ENCODE measurements around the gene MIPOL1. TPM values are rescaled to one million over a fixed set of nuclear protein-coding genes. Genes with fewer than 3 reads are reported as not detected.
A peak's percentile ranks its signal among the peaks of the same experiment; 100 is the strongest.

Gene MIPOL1
- total RNA-seq (2014; rRNA removed; shearing (Covaris generic)) (5.8 and 5.9 TPM in 2 replicates), polyA plus RNA-seq (2016; fragmentation: Nextera tagmentation; extraction: Ambion mirVana) (4.8 and 5.7 TPM in 2 replicates)

GRCh38 chr14:37197421-37198272 is at the start of gene MIPOL1:
Gene MIPOL1, plus strand, starts transcription at chr14:37197937. Its CDS starts 49,952 bp downstream, at chr14:37247889.
- Histone ChIP-seq H3K79me2 (ENCODE audit: insufficient read depth) (peaks cover 17% of the 10 kb centered on the region), H3K9ac (peak within 1 kb of the TSS; percentile 91), H3K4me1 (ENCODE audit: insufficient read depth) (peaks cover 27% of the 10 kb centered on the region), H3K4me2 (ENCODE audit: unreplicated experiment) (peak within 1 kb of the TSS; percentile 94), H3K9me2 (ENCODE audit: insufficient read depth) (no peaks in the 10 kb centered on the region), H3K36me3 (ENCODE audit: low read depth) (no peaks in the 10 kb centered on the region), H2AFZ (peak within 1 kb of the TSS; percentile 97), H3K4me3 (peak within 1 kb of the TSS; percentile 83), H3K27me3 (replicated peaks; ENCODE audit: insufficient read depth) (no peaks in the 10 kb centered on the region), H3F3A (ENCODE audit: insufficient read depth) (peaks cover 26% of the 10 kb centered on the region), H3K9me3 (ENCODE audit: low read depth) (no peaks in the 10 kb centered on the region), H4K20me1 (ENCODE audit: insufficient read depth) (no peaks in the 10 kb centered on the region), H3K27ac (peak within 1 kb of the TSS; percentile 93)
- TF ChIP-seq EZH2phosphoT487 (IDR thresholded peaks at IDR 0.05; ENCODE audit: insufficient read depth, low read depth) (no peak), EZH2 (IDR thresholded peaks at IDR 0.05; ENCODE audit: insufficient read depth, poor library complexity, severe bottlenecking) (no peak)
- WGBS, 2 experiments (ENCODE audit: low coverage in 1 of 2, low lambda C conversion rate in 2 of 2, missing lambda C conversion rate in 2 of 2) = 1 to 2% methylated on average over 65 to 68 of the region's 70 CpGs
- in situ Hi-C loops (cut with MboI) = no loop called here
- peak; percentile 95 for DNase-seq

GRCh38 chr14:37150414-37150813 is 47.3 kb upstream of the MIPOL1 start:
- peak; percentile 63 for DNase-seq

GRCh38 chr14:37153005-37153404 is 44.7 kb upstream of the MIPOL1 start:
- Histone ChIP-seq H2AFZ (no peak overlapping the region), H4K20me1 (ENCODE audit: insufficient read depth) (no peaks in the 10 kb centered on the region), H3K4me2 (ENCODE audit: unreplicated experiment) (no peak overlapping the region), H3K79me2 (ENCODE audit: insufficient read depth) (no peaks in the 10 kb centered on the region), H3K9ac (no peak overlapping the region), H3K9me3 (ENCODE audit: low read depth) (no peaks in the 10 kb centered on the region), H3K9me2 (ENCODE audit: insufficient read depth) (no peaks in the 10 kb centered on the region), H3K27ac (no peak overlapping the region), H3K36me3 (ENCODE audit: low read depth) (no peaks in the 10 kb centered on the region), H3F3A (ENCODE audit: insufficient read depth) (no peaks in the 10 kb centered on the region), H3K4me1 (ENCODE audit: insufficient read depth) (no peaks in the 10 kb centered on the region), H3K4me3 (no peak overlapping the region), H3K27me3 (replicated peaks; ENCODE audit: insufficient read depth) (0 out of 2 replicates have a peak, but pooled peaks cover 5% of the 10 kb centered on the region)
- DNase-seq = no peak
- no peak for TF ChIP-seq EZH2 (IDR thresholded peaks at IDR 0.05; ENCODE audit: insufficient read depth, poor library complexity, severe bottlenecking)
- no peak for TF ChIP-seq EZH2phosphoT487 (IDR thresholded peaks at IDR 0.05; ENCODE audit: insufficient read depth, low read depth)
- in situ Hi-C loops (cut with MboI) = no loop called here
- WGBS, 2 experiments (ENCODE audit: low coverage in 1 of 2, low lambda C conversion rate in 2 of 2, missing lambda C conversion rate in 2 of 2) = 0 to 11% methylated on average over 1 of the region's 1 CpG

More at GRCh38 chr14:37150414-37150813, 47.3 kb upstream of the MIPOL1 start:
- Histone ChIP-seq H3K27me3 (replicated peaks; ENCODE audit: insufficient read depth) (0 out of 2 replicates have a peak, but pooled peaks cover 5% of the 10 kb centered on the region), H3K4me3 (no peak overlapping the region), H3K9ac (no peak overlapping the region), H3K4me2 (ENCODE audit: unreplicated experiment) (no peak overlapping the region), H3K27ac (no peak overlapping the region), H3K4me1 (ENCODE audit: insufficient read depth) (no peaks in the 10 kb centered on the region), H4K20me1 (ENCODE audit: insufficient read depth) (no peaks in the 10 kb centered on the region), H3K79me2 (ENCODE audit: insufficient read depth) (no peaks in the 10 kb centered on the region), H2AFZ (no peak overlapping the region), H3K9me2 (ENCODE audit: insufficient read depth) (no peaks in the 10 kb centered on the region), H3K9me3 (ENCODE audit: low read depth) (no peaks in the 10 kb centered on the region), H3K36me3 (ENCODE audit: low read depth) (no peaks in the 10 kb centered on the region), H3F3A (ENCODE audit: insufficient read depth) (no peaks in the 10 kb centered on the region)
- 0 to 4% methylated on average over 3 of the region's 3 CpGs for WGBS, 2 experiments (ENCODE audit: low coverage in 1 of 2, low lambda C conversion rate in 2 of 2, missing lambda C conversion rate in 2 of 2)
- TF ChIP-seq EZH2phosphoT487 (IDR thresholded peaks at IDR 0.05; ENCODE audit: insufficient read depth, low read depth) (no peak), EZH2 (IDR thresholded peaks at IDR 0.05; ENCODE audit: insufficient read depth, poor library complexity, severe bottlenecking) (no peak)
- in situ Hi-C loops (cut with MboI) = no loop called here

- 63 to 68% methylated on average over 4 to 5 of the region's 5 CpGs for WGBS, 2 experiments (ENCODE audit: low coverage in 1 of 2, low lambda C conversion rate in 2 of 2, missing lambda C conversion rate in 2 of 2)
- Histone ChIP-seq H3K36me3 (ENCODE audit: low read depth) (no peaks in the 10 kb centered on the region), H3K4me3 (no peak overlapping the region), H4K20me1 (ENCODE audit: insufficient read depth) (no peaks in the 10 kb centered on the region), H3K9me2 (ENCODE audit: insufficient read depth) (no peaks in the 10 kb centered on the region), H3K4me2 (ENCODE audit: unreplicated experiment) (no peak overlapping the region), H3K79me2 (ENCODE audit: insufficient read depth) (no peaks in the 10 kb centered on the region), H3K27ac (no peak overlapping the region), H2AFZ (no peak overlapping the region), H3K9me3 (ENCODE audit: low read depth) (no peaks in the 10 kb centered on the region), H3F3A (ENCODE audit: insufficient read depth) (no peaks in the 10 kb centered on the region), H3K9ac (no peak overlapping the region), H3K4me1 (ENCODE audit: insufficient read depth) (no peaks in the 10 kb centered on the region), H3K27me3 (replicated peaks; ENCODE audit: insufficient read depth) (0 out of 2 replicates have a peak, but pooled peaks cover 7% of the 10 kb centered on the region)
- TF ChIP-seq EZH2phosphoT487 (IDR thresholded peaks at IDR 0.05; ENCODE audit: insufficient read depth, low read depth) (no peak), EZH2 (IDR thresholded peaks at IDR 0.05; ENCODE audit: insufficient read depth, poor library complexity, severe bottlenecking) (no peak)
- DNase-seq = no peak
- in situ Hi-C loops (cut with MboI) = no loop called here
These were observed 44.3 kb upstream of the MIPOL1 start for GRCh38 chr14:37153483-37153882.
